NT2/D1 (cell line): ENCODE results near the gene IKZF5.
A peak's percentile ranks its signal among the peaks of the same experiment; 100 is the strongest.

Experiments
- DNase-seq: peaks from one replicate; pipeline ENCODE4 v3.0.0-alpha.2; 2011; ENCODE audit warnings: low read depth, low spot score
- H3K27me3 ChIP-seq: 2 replicates; pipeline ENCODE4 v1.6.0; 2011; ENCODE audit warnings: mild to moderate bottlenecking; ENCODE audit not compliant: insufficient read length, insufficient read depth
- H3K36me3 ChIP-seq: 2 replicates; pipeline ENCODE4 v1.6.1; 2011; ENCODE audit warnings: mild to moderate bottlenecking, low read length, mixed read lengths; ENCODE audit not compliant: insufficient read depth, insufficient read length
- H3K4me1 ChIP-seq: 2 replicates; pipeline ENCODE4 v1.5.1; 2011; ENCODE audit not compliant: insufficient read depth, insufficient read length
- H3K4me3 ChIP-seq: 2 replicates; pipeline ENCODE4 v1.5.1; 2011; ENCODE audit warnings: low read depth; ENCODE audit not compliant: insufficient read length
- H3K9ac ChIP-seq: 2 replicates; pipeline ENCODE4 v1.6.0; 2011; ENCODE audit warnings: low read depth; ENCODE audit not compliant: insufficient read length
- H3K9me3 ChIP-seq: 2 replicates; pipeline ENCODE4 v1.5.1; 2011; ENCODE audit warnings: mild to moderate bottlenecking, low read length; ENCODE audit not compliant: insufficient read depth
- SUZ12 ChIP-seq: IDR thresholded peaks from 2 replicates; pipeline ENCODE4 v1.6.1; 2011; ENCODE audit not compliant: insufficient read length, insufficient read depth; ENCODE audit errors: extremely low read depth
- YY1 ChIP-seq: IDR thresholded peaks from 2 replicates; pipeline ENCODE4 v1.6.1; 2011; ENCODE audit not compliant: insufficient read length, insufficient read depth
- ZNF274 ChIP-seq: IDR thresholded peaks from 2 replicates; pipeline ENCODE4 v1.6.1; 2011; ENCODE audit warnings: mild to moderate bottlenecking, low read depth, low read length

The IKZF5 gene

DNA sequence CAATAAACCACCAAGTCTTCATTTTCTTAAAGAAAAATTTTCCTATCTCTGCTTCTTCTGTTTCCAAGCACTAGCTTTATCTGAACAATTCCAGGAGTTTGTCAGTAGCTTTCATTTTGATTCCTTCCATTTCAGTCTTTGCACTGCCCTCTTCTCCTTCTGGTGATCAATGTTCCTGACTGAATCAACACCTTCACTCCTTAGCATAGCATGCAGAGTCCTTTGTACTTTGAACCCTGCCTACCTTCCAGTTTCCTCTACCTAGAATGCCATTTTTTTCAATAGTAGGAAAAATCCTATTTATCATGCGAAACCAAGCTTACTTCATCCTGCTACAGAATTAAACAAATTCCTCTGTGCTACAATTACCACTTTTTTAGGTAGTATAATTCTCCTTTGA, 52.7 kb downstream of the IKZF5 start:
- no peaks in the 10 kb centered on the region for H3K27me3 ChIP-seq
- no peaks in the 10 kb centered on the region for H3K4me1 ChIP-seq
- no peak overlapping the region for H3K4me3 ChIP-seq
- H3K36me3 ChIP-seq, result peaks cover 6% of the 10 kb centered on the region
- no peak for DNase-seq
- no peak overlapping the region for H3K9ac ChIP-seq
- H3K9me3 ChIP-seq, result peaks cover 7% of the 10 kb centered on the region; the same call in 1 of the 2 replicates
- TF ChIP-seq YY1, result no peak
- no peak for TF ChIP-seq ZNF274
- TF ChIP-seq SUZ12, result no peak

DNA sequence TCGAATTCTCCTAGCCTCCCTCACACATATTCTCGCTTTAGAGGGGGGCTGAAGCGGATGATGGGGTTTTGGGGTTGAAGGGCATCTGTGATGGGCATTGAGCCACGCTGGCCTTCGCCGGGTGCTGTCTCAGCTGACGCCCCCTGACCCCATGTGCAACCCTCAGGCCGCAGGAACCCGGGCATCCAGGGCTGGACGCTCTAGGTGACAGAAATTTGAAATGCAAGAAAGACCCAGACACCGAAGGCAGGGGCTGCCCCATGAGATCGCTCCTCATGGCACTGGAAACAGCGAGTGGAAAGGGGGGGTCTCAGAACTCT, 53.9 kb downstream of the IKZF5 start:
- Histone ChIP-seq H3K9me3 (peaks cover 7% of the 10 kb centered on the region; the same call in 1 of the 2 replicates), H3K36me3 (peaks cover 12% of the 10 kb centered on the region), H3K4me3 (peak overlapping the region; percentile 78), H3K4me1 (no peaks in the 10 kb centered on the region), H3K27me3 (no peaks in the 10 kb centered on the region), H3K9ac (peak overlapping the region; percentile 66)
- no peak for DNase-seq
- no peak for TF ChIP-seq SUZ12
- TF ChIP-seq ZNF274, result no peak
- no peak for TF ChIP-seq YY1

DNA sequence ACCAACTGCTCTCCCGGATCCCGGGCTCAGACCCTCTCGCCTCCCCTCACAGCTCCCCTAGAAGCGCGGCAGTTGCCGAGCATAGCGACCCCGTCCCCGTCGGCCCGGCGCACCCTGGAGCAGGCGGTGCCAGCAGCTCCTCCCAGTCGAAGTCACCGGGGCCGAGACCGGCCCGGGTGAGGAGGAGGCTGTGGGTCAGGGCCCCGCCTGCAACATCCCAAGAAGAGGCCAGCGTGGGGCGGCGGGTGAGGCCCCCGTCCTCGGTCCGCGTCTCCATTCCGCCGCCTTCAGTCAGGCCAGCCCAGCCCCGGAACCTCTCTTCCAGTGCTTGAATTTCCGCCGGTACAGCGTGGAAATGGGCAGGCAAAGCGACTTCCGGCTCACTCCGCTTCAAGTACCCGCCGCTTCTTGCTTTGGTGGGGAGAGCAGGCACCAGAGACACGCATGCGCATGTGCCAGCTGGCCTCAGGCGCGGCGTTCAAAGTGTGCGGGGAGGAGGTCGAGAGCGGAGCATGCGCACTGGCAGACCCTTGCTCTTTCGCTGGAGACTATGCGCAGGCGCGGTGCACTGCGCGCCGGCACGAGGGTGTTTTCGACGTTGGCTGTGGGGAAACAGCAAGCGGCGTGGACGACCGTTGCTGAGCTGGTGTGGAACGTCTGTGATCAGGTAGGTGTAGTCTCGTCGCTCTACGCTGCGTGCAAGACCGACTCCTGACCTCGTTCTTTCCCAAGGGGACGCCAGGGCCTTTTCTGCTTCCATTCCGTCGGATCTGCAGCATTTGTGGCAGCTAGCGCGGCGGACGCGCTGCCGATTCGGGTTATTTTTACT, 54.5 kb downstream of the IKZF5 start, which contains the start of gene C10orf88:
Gene C10orf88, minus strand, starts transcription at position 326 of the 829 bp plus-strand sequence. Its CDS starts 49 bp downstream, at position 277.
- H3K27me3 ChIP-seq, result no peaks in the 10 kb centered on the region
- TF ChIP-seq YY1 (no peak), ZNF274 (no peak), SUZ12 (no peak)
- H3K4me1 ChIP-seq, result no peaks in the 10 kb centered on the region
- H3K4me3 ChIP-seq, result peak within 1 kb of the TSS; percentile 78
- peaks cover 7% of the 10 kb centered on the region; the same call in 1 of the 2 replicates for H3K9me3 ChIP-seq
- peak within 1 kb of the TSS; percentile 88 for H3K9ac ChIP-seq
- H3K36me3 ChIP-seq, result peaks cover 17% of the 10 kb centered on the region
- DNase-seq, result peak; percentile 94

DNA sequence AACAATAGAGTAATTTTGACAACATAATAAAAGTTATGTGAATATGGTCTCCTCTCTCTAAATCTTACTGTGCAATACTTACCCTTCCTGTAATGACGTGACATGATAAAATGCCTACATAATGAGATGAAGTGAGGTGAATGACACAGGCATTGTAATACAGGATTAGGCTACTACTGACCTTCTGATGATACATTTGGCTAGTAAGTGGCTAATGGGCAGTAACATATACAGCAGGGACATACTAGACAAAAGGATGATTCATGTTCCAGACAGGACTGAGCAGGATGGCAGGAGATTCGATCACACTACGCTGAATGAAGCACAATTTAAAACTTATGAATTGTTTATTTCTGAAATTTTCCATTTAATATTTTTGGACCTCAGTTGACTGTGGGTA, 59.3 kb downstream of the IKZF5 start:
- Histone ChIP-seq H3K4me3 (no peak overlapping the region), H3K9me3 (no peaks in the 10 kb centered on the region), H3K27me3 (no peaks in the 10 kb centered on the region), H3K36me3 (peaks cover 46% of the 10 kb centered on the region), H3K4me1 (no peaks in the 10 kb centered on the region), H3K9ac (no peak overlapping the region)
- no peak for TF ChIP-seq SUZ12
- TF ChIP-seq ZNF274, result no peak
- TF ChIP-seq YY1, result no peak
- DNase-seq, result no peak
